Loucy (cell line): ENCODE data around the gene DLG2.
A peak's percentile ranks its signal among the peaks of the same experiment; 100 is the strongest.

ENCODE experiments used
- H2AFZ ChIP-seq: fragments of 200-600 bp; sonication (generic); 2 replicates; pipeline ENCODE4 v1.6.0; 2016; ENCODE audit warnings: antibody characterized with exemption, mild to moderate bottlenecking, low read length, moderate library complexity
- H3F3A ChIP-seq: fragments of 200-600 bp; 2 replicates; pipeline ENCODE4 v1.6.0; 2016; ENCODE audit warnings: antibody characterized with exemption, low read depth, mild to moderate bottlenecking
- H3K27me3 ChIP-seq: fragments of 200-600 bp; sonication (generic); 2 replicates; pipeline ENCODE4 v1.6.1; 2014; ENCODE audit warnings: low read length, mild to moderate bottlenecking; ENCODE audit not compliant: insufficient read depth, poor library complexity, severe bottlenecking
- H3K36me3 ChIP-seq: fragments of 200-600 bp; sonication (generic); 2 replicates; pipeline ENCODE4 v1.6.1; 2016; ENCODE audit warnings: low read length; ENCODE audit not compliant: insufficient read depth
- H3K4me1 ChIP-seq: fragments of 200-600 bp; sonication (generic); 2 replicates; pipeline ENCODE4 v1.5.1; 2014; ENCODE audit warnings: low read length, mild to moderate bottlenecking; ENCODE audit not compliant: insufficient read depth, poor library complexity, severe bottlenecking
- H3K4me2 ChIP-seq: fragments of 200-600 bp; sonication (generic); 2 replicates; pipeline ENCODE4 v1.6.0; 2014; ENCODE audit warnings: antibody characterized with exemption, low read length, low read depth, mild to moderate bottlenecking; ENCODE audit not compliant: poor library complexity, severe bottlenecking
- H3K4me3 ChIP-seq: fragments of 200-600 bp; sonication (generic); 2 replicates; pipeline ENCODE4 v1.5.1; 2014; ENCODE audit warnings: low read length, mild to moderate bottlenecking, mixed read lengths; ENCODE audit not compliant: poor library complexity, severe bottlenecking
- H3K79me2 ChIP-seq: fragments of 200-600 bp; sonication (generic); 2 replicates; pipeline ENCODE4 v1.6.1; 2014; ENCODE audit warnings: low read length; ENCODE audit not compliant: insufficient read depth
- H3K9ac ChIP-seq: fragments of 200-600 bp; sonication (generic); 2 replicates; pipeline ENCODE4 v1.6.0; 2014; ENCODE audit warnings: mild to moderate bottlenecking, low read depth, low read length, moderate library complexity; ENCODE audit not compliant: poor library complexity, severe bottlenecking
- H3K9me2 ChIP-seq: fragments of 200-600 bp; sonication (generic); replicated peaks from 2 replicates; pipeline ENCODE4 v1.6.1; 2016; ENCODE audit warnings: low read depth, low read length, mixed read lengths
- H3K9me3 ChIP-seq: fragments of 200-600 bp; sonication (generic); 2 replicates; pipeline ENCODE4 v1.6.1; 2014; ENCODE audit warnings: mild to moderate bottlenecking, antibody characterized with exemption, low read length, low read depth; ENCODE audit not compliant: insufficient read depth
- H4K20me1 ChIP-seq: fragments of 200-600 bp; sonication (generic); 2 replicates; pipeline ENCODE4 v1.6.0; 2014; ENCODE audit warnings: antibody characterized with exemption, low read length, mild to moderate bottlenecking; ENCODE audit not compliant: insufficient read depth, poor library complexity, severe bottlenecking
- EZH2phosphoT487 ChIP-seq: fragments of 200-600 bp; IDR thresholded peaks from 2 replicates; pipeline ENCODE4 v1.6.1; 2018; ENCODE audit warnings: antibody characterized with exemption, mild to moderate bottlenecking, moderate library complexity, borderline replicate concordance
- TF ChIP-seq, protein P1 (sequence below): fragments of 200-600 bp; sonication (generic); conservative IDR thresholded peaks from 2 replicates; pipeline ENCODE4 v1.5.1; 2014; ENCODE audit warnings: mild to moderate bottlenecking, antibody characterized with exemption, low read length

The DLG2 gene

DNA sequence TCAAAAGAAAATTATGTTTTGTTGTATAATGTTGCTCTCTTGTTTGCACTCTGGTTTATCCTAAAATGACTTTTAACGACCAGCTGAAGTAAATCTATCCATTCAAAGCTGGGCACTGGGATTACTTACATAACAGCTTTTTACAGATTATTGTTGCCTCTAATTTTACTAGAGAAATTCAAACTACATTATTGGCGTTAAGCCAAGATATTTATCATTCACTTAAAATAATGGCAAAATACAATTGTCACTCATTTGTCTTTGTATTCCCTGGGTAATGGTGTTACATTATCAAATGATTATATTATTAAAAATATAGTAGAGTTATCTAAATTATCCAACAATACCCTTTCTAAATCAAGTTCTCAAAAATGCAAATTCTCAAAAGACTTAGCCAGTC, 30.3 kb downstream of the DLG2 start:
- Histone ChIP-seq H3F3A (no peaks in the 10 kb centered on the region), H3K4me2 (no peak overlapping the region), H3K9ac (no peak overlapping the region), H3K36me3 (no peaks in the 10 kb centered on the region), H3K27me3 (no peaks in the 10 kb centered on the region), H2AFZ (no peak overlapping the region), H3K4me1 (peaks cover 7% of the 10 kb centered on the region), H3K4me3 (no peak overlapping the region), H3K79me2 (no peaks in the 10 kb centered on the region), H3K9me3 (no peaks in the 10 kb centered on the region), H4K20me1 (no peaks in the 10 kb centered on the region), H3K9me2 (no peaks in the 10 kb centered on the region)
- TF ChIP-seq, protein P1, sequence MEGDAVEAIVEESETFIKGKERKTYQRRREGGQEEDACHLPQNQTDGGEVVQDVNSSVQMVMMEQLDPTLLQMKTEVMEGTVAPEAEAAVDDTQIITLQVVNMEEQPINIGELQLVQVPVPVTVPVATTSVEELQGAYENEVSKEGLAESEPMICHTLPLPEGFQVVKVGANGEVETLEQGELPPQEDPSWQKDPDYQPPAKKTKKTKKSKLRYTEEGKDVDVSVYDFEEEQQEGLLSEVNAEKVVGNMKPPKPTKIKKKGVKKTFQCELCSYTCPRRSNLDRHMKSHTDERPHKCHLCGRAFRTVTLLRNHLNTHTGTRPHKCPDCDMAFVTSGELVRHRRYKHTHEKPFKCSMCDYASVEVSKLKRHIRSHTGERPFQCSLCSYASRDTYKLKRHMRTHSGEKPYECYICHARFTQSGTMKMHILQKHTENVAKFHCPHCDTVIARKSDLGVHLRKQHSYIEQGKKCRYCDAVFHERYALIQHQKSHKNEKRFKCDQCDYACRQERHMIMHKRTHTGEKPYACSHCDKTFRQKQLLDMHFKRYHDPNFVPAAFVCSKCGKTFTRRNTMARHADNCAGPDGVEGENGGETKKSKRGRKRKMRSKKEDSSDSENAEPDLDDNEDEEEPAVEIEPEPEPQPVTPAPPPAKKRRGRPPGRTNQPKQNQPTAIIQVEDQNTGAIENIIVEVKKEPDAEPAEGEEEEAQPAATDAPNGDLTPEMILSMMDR = no peak
- no peak for TF ChIP-seq EZH2phosphoT487

DNA sequence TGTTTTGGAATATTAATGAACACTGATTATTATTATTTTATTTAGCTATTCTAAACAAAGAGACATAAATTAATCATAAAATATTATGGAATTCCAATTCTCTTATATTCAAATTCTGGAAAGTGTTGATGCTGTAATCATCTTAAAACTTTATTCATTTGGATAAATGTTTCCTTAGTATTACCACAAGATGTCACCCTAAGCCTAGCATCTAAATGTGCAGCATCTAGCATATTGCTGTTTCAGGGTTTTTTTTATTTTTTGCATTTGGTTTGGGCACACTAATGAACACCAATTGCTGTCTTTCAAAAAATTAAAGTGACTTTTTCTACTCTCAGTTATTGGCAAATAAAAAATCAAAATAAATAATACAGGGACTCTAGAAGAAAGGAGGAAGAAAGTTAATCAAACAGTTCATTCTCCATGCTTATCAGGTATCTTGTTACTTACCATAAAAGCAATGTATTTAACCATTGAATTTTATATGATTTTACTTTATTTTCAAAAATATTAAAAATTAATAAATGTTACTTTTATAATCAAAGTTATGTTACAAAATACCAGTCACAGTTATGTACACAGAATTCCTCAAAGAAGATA, 31.8 kb downstream of the DLG2 start:
- H3K79me2 ChIP-seq = no peaks in the 10 kb centered on the region
- H3K36me3 ChIP-seq = no peaks in the 10 kb centered on the region
- no peak overlapping the region for H3K4me2 ChIP-seq
- no peaks in the 10 kb centered on the region for H3K9me3 ChIP-seq
- H3F3A ChIP-seq = no peaks in the 10 kb centered on the region
- no peaks in the 10 kb centered on the region for H4K20me1 ChIP-seq
- no peak overlapping the region for H3K4me3 ChIP-seq
- H2AFZ ChIP-seq = no peak overlapping the region
- TF ChIP-seq EZH2phosphoT487 = no peak
- TF ChIP-seq, protein P1 = peak; percentile 75
- H3K4me1 ChIP-seq = peaks cover 7% of the 10 kb centered on the region
- no peaks in the 10 kb centered on the region for H3K27me3 ChIP-seq
- H3K9me2 ChIP-seq = no peaks in the 10 kb centered on the region
- no peak overlapping the region for H3K9ac ChIP-seq

GRCh38 chr11:85590848-85591483, 36.2 kb downstream of the DLG2 start:
- no peak overlapping the region for H3K4me2 ChIP-seq
- H3K36me3 ChIP-seq = no peaks in the 10 kb centered on the region
- no peaks in the 10 kb centered on the region for H3K79me2 ChIP-seq
- H3K9me2 ChIP-seq = no peaks in the 10 kb centered on the region
- H3K27me3 ChIP-seq = no peaks in the 10 kb centered on the region
- no peak overlapping the region for H3K4me3 ChIP-seq
- H3F3A ChIP-seq = no peaks in the 10 kb centered on the region
- TF ChIP-seq EZH2phosphoT487 = no peak
- TF ChIP-seq, protein P1 = peak; percentile 63
- no peaks in the 10 kb centered on the region for H3K9me3 ChIP-seq
- no peak overlapping the region for H2AFZ ChIP-seq
- H4K20me1 ChIP-seq = no peaks in the 10 kb centered on the region
- no peak overlapping the region for H3K9ac ChIP-seq
- no peaks in the 10 kb centered on the region for H3K4me1 ChIP-seq
